ENCODE measurements around the gene IGSF23.

GRCh38 chr19:44585371-44586133 is 27.8 kb upstream of the IGSF23 start:
- no peak for TF ChIP-seq POLR2A (IDR thresholded peaks at IDR 0.05; ENCODE audit: low read depth, low read length)
- TF ChIP-seq TAF1 (IDR thresholded peaks at IDR 0.05; ENCODE audit: low read depth, low read length) = no peak

All from GM12891 (cell line).